K562 (cell line): ENCODE data around the gene RGS7.

Experiments
- ARID3A ChIP-seq: IDR thresholded peaks from 2 replicates; pipeline ENCODE4 v1.6.1; 2012; ENCODE audit warnings: low read depth, low read length, improper control_type of control experiment, borderline replicate concordance
- EP300 ChIP-seq: IDR thresholded peaks from 2 replicates; pipeline ENCODE4 v1.6.1; 2012; ENCODE audit warnings: low read length, improper control_type of control experiment
- EZH2 ChIP-seq: IDR thresholded peaks from 2 replicates; pipeline ENCODE4 v1.6.1; 2012; ENCODE audit warnings: low read depth, mild to moderate bottlenecking, inconsistent platforms, low read length, borderline replicate concordance
- GABPA ChIP-seq: fragments of 200-800 bp; sonication (Bioruptor generic); conservative IDR thresholded peaks from 2 replicates; pipeline ENCODE4 v1.6.1; 2016; ENCODE audit warnings: low read depth, missing genetic modification characterization, missing compliant biosample characterization
- GABPB1 ChIP-seq: sonication (generic); formaldehyde crosslinking; IDR thresholded peaks from 2 replicates; pipeline ENCODE4 v1.8.0; 2022; ENCODE audit warnings: mild to moderate bottlenecking, missing genetic modification reagents
- NR3C1 ChIP-seq: sonication (generic); formaldehyde crosslinking; IDR thresholded peaks from 2 replicates; pipeline ENCODE4 v1.8.1; 2022; ENCODE audit warnings: missing genetic modification reagents
- RAD21 ChIP-seq, 2 experiments: fragments of 250-450 bp in 1 of 2; fragments of 450-650 bp in 1 of 2; sonication (Bioruptor Pico) in 1 of 2; formaldehyde crosslinking in 1 of 2; IDR thresholded peaks in 1 of 2; conservative IDR thresholded peaks in 1 of 2; 2 replicates each; pipeline versions ENCODE4 v1.4.0 to v1.8.0; 2020 to 2022; ENCODE audit warnings: mild to moderate bottlenecking in 2 of 2, moderate library complexity in 1 of 2
- TAF1 ChIP-seq: IDR thresholded peaks from 2 replicates; pipeline ENCODE4 v1.6.1; 2011; ENCODE audit warnings: mild to moderate bottlenecking, low read length, moderate library complexity; ENCODE audit not compliant: insufficient read depth, control insufficient read depth, severe bottlenecking; ENCODE audit errors: extremely low read depth
- TAF7 ChIP-seq: fragments of 450-650 bp; IDR thresholded peaks from 2 replicates; pipeline ENCODE4 v1.6.1; 2016; ENCODE audit warnings: missing genetic modification characterization, missing compliant biosample characterization
- TOE1 ChIP-seq, 2 experiments: fragments of 450-650 bp in 1 of 2; sonication (generic) in 1 of 2; formaldehyde crosslinking in 1 of 2; IDR thresholded peaks; 2 replicates each; pipeline versions ENCODE4 v1.7.1 to v1.8.0; 2016 to 2022; ENCODE audit warnings: borderline replicate concordance in 2 of 2, mild to moderate bottlenecking in 2 of 2, antibody characterized with exemption in 1 of 2, inconsistent platforms in 1 of 2, low read depth in 1 of 2, missing genetic modification reagents in 1 of 2, moderate library complexity in 1 of 2
- ZNF584 ChIP-seq: fragments of 200-800 bp; sonication (Bioruptor generic); IDR thresholded peaks from 2 replicates; pipeline ENCODE4 v1.6.1; 2016; ENCODE audit warnings: low read depth, mild to moderate bottlenecking, missing genetic modification characterization, missing compliant biosample characterization
- TF ChIP-seq, protein P1 (sequence below), 3 experiments: IDR thresholded peaks in 2 of 3; conservative IDR thresholded peaks in 1 of 3; 2 replicates each; pipeline ENCODE4 v1.5.1; 2011 to 2012; ENCODE audit warnings: low read length in 3 of 3, mild to moderate bottlenecking in 3 of 3, control low read depth in 2 of 3, improper control_type of control experiment in 1 of 3, inconsistent platforms in 1 of 3, low read depth in 1 of 3, mixed read lengths in 1 of 3, moderate library complexity in 1 of 3; ENCODE audit not compliant: insufficient read depth in 2 of 3
- TF ChIP-seq, protein P2 (sequence below): fragments of 250-450 bp; sonication (Bioruptor Pico); IDR thresholded peaks from 2 replicates; pipeline ENCODE4 v1.4.0; 2020; ENCODE audit warnings: mild to moderate bottlenecking, moderate library complexity

DNA sequence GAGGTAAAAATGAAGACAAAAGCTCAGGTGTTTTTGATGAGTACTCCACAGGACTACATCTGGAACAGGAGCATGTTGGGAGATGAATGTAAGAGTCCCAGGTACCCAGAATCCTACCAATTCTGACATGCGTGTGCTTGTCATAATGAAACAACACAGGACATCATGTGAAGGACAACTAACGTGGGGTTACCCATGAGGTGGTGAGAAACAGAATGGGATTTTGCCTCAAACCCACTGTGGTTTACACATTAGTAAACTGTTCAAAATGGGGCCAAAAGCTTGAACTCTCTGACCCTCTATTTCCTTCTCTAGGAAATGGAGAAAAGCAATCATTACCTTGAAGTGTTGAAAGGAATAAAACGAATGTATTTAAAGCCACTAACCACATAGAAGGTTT is 266.2 kb downstream of the RGS7 start:
- no peak for TF ChIP-seq GABPB1
- TF ChIP-seq EZH2: no peak
- TF ChIP-seq ARID3A: no peak
- no peak for TF ChIP-seq EP300
- TF ChIP-seq TOE1 (IDR thresholded peaks at IDR 0.05; ENCODE audit: borderline replicate concordance): no peak
- no peak for TF ChIP-seq TOE1 (CRISPR knock-in tag; IDR thresholded peaks at IDR 0.05; ENCODE audit: borderline replicate concordance, low read depth)
- no peak for TF ChIP-seq GABPA (tag)
- no peak for TF ChIP-seq TAF1
- TF ChIP-seq, protein P1, sequence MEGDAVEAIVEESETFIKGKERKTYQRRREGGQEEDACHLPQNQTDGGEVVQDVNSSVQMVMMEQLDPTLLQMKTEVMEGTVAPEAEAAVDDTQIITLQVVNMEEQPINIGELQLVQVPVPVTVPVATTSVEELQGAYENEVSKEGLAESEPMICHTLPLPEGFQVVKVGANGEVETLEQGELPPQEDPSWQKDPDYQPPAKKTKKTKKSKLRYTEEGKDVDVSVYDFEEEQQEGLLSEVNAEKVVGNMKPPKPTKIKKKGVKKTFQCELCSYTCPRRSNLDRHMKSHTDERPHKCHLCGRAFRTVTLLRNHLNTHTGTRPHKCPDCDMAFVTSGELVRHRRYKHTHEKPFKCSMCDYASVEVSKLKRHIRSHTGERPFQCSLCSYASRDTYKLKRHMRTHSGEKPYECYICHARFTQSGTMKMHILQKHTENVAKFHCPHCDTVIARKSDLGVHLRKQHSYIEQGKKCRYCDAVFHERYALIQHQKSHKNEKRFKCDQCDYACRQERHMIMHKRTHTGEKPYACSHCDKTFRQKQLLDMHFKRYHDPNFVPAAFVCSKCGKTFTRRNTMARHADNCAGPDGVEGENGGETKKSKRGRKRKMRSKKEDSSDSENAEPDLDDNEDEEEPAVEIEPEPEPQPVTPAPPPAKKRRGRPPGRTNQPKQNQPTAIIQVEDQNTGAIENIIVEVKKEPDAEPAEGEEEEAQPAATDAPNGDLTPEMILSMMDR (IDR thresholded peaks at IDR 0.05 in 2 of 3, conservative IDR thresholded peaks at IDR 0.05 in 1 of 3; ENCODE audit: insufficient read depth in 2 of 3, low read depth in 1 of 3, low read length in 3 of 3): no peak
- no peak for TF ChIP-seq NR3C1 (CRISPR knock-in tag)
- no peak for TF ChIP-seq TAF7
- TF ChIP-seq, protein P2, sequence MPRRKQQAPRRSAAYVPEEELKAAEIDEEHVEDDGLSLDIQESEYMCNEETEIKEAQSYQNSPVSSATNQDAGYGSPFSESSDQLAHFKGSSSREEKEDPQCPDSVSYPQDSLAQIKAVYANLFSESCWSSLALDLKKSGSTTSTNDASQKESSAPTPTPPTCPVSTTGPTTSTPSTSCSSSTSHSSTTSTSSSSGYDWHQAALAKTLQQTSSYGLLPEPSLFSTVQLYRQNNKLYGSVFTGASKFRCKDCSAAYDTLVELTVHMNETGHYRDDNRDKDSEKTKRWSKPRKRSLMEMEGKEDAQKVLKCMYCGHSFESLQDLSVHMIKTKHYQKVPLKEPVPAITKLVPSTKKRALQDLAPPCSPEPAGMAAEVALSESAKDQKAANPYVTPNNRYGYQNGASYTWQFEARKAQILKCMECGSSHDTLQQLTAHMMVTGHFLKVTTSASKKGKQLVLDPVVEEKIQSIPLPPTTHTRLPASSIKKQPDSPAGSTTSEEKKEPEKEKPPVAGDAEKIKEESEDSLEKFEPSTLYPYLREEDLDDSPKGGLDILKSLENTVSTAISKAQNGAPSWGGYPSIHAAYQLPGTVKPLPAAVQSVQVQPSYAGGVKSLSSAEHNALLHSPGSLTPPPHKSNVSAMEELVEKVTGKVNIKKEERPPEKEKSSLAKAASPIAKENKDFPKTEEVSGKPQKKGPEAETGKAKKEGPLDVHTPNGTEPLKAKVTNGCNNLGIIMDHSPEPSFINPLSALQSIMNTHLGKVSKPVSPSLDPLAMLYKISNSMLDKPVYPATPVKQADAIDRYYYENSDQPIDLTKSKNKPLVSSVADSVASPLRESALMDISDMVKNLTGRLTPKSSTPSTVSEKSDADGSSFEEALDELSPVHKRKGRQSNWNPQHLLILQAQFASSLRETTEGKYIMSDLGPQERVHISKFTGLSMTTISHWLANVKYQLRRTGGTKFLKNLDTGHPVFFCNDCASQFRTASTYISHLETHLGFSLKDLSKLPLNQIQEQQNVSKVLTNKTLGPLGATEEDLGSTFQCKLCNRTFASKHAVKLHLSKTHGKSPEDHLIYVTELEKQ (CRISPR knock-in tag): no peak
- no peak for TF ChIP-seq RAD21 (CRISPR knock-in tag; conservative IDR thresholded peaks at IDR 0.05 in 1 of 2, IDR thresholded peaks at IDR 0.05 in 1 of 2)
- TF ChIP-seq ZNF584 (CRISPR knock-in tag): no peak
